IMR-90 (cell line): ENCODE measurements around the gene MTA3. TPM values are rescaled to one million over a fixed set of nuclear protein-coding genes. Genes with fewer than 3 reads are reported as not detected.

Experiments used
- ATAC-seq: fragments of 200-7000 bp; cut with Tn5 transposase; 2 replicates; pipeline ENCODE4 v1.9.1; 2020; ENCODE audit warnings: low read depth, mild to moderate bottlenecking, moderate library complexity
- BruUV-seq: library from RNA; stranded (reverse); fragments of 400-500 nt; replicated peaks from 2 replicates; lab custom pipeline; 2021; lab: Mats Ljungman, UMichigan
- CTCF ChIA-PET: fragments of 300-600 bp; formaldehyde crosslinking; extraction: SDS; loops from one replicate; lab custom pipeline; 2021; ENCODE audit warnings: antibody characterized with exemption; lab: Yijun Ruan, JAX
- POLR2A ChIA-PET: fragments of 300-600 bp; sonication (Branson Sonifier 250); formaldehyde crosslinking; loops from one replicate; lab custom pipeline; 2022; ENCODE audit warnings: antibody characterized with exemption; ENCODE audit not compliant: unreplicated experiment; lab: Charles Lee
- DNase-seq: peaks from one replicate; pipeline ENCODE4 v3.0.0; 2013
- H2AFZ ChIP-seq: replicated peaks from 2 replicates; pipeline ENCODE3; 2013; ENCODE audit warnings: low read length, mild to moderate bottlenecking; ENCODE audit not compliant: poor library complexity
- H2AK5ac ChIP-seq: 2 replicates; pipeline ENCODE4 v1.6.1; 2013; ENCODE audit warnings: low read depth, low read length, inconsistent platforms
- H2AK9ac ChIP-seq: replicated peaks from 2 replicates; pipeline ENCODE3; 2013; ENCODE audit warnings: mild to moderate bottlenecking, low read depth, low read length, moderate library complexity; ENCODE audit not compliant: poor library complexity
- H2BK120ac ChIP-seq: 2 replicates; pipeline ENCODE4 v1.6.1; 2013; ENCODE audit warnings: low read depth, low read length, inconsistent platforms
- H2BK15ac ChIP-seq: 3 replicates; pipeline ENCODE4 v1.6.1; 2013; ENCODE audit warnings: low read depth, low read length, inconsistent platforms
- H2BK20ac ChIP-seq: 2 replicates; pipeline ENCODE4 v1.6.1; 2013; ENCODE audit warnings: low read depth, mild to moderate bottlenecking, inconsistent platforms, low read length, moderate library complexity
- H2BK5ac ChIP-seq: 2 replicates; pipeline ENCODE4 v1.6.1; 2013; ENCODE audit warnings: mild to moderate bottlenecking, low read depth, low read length, inconsistent platforms; ENCODE audit not compliant: poor library complexity, severe bottlenecking
- H3K14ac ChIP-seq: replicated peaks from 2 replicates; pipeline ENCODE4 v1.6.1; 2013; ENCODE audit warnings: low read depth, low read length, inconsistent platforms
- H3K18ac ChIP-seq: 2 replicates; pipeline ENCODE4 v1.6.1; 2013; ENCODE audit warnings: low read depth, low read length, control low read depth
- H3K23ac ChIP-seq: 2 replicates; pipeline ENCODE4 v1.6.1; 2013; ENCODE audit warnings: low read depth, low read length, inconsistent platforms
- H3K27ac ChIP-seq: 2 replicates; pipeline ENCODE4 v1.5.1; 2013; ENCODE audit warnings: mild to moderate bottlenecking, control low read depth, low read length; ENCODE audit not compliant: insufficient read depth
- H3K27me3 ChIP-seq: 2 replicates; pipeline ENCODE4 v1.6.1; 2013; ENCODE audit warnings: low read length; ENCODE audit not compliant: control insufficient read depth, insufficient read depth
- H3K36me3 ChIP-seq: 2 replicates; pipeline ENCODE4 v1.6.1; 2013; ENCODE audit warnings: low read length, mixed read lengths; ENCODE audit not compliant: control insufficient read depth, insufficient read depth
- H3K4ac ChIP-seq: 2 replicates; pipeline ENCODE4 v1.6.1; 2013; ENCODE audit warnings: low read depth, low read length, inconsistent platforms
- H3K4me1 ChIP-seq: 2 replicates; pipeline ENCODE4 v1.6.1; 2013; ENCODE audit warnings: low read length, mixed read lengths; ENCODE audit not compliant: control insufficient read depth, insufficient read depth
- H3K4me2 ChIP-seq: 2 replicates; pipeline ENCODE4 v1.6.1; 2013; ENCODE audit warnings: low read depth, mild to moderate bottlenecking, control low read depth, low read length, moderate library complexity
- H3K4me3 ChIP-seq: 2 replicates; pipeline ENCODE4 v1.5.1; 2013; ENCODE audit warnings: low read depth, mild to moderate bottlenecking, control low read depth, low read length, moderate library complexity; ENCODE audit not compliant: insufficient read depth
- H3K56ac ChIP-seq: 2 replicates; pipeline ENCODE4 v1.6.1; 2013; ENCODE audit warnings: low read length, inconsistent platforms; ENCODE audit not compliant: insufficient read depth; ENCODE audit errors: extremely low read depth
- H3K79me1 ChIP-seq, 2 experiments: 2 replicates each; pipeline ENCODE4 v1.6.1; 2013; ENCODE audit warnings: low read length in 2 of 2, inconsistent platforms in 1 of 2, low read depth in 1 of 2
- H3K9ac ChIP-seq: 2 replicates; pipeline ENCODE4 v1.6.1; 2013; ENCODE audit warnings: low read depth, low read length, control low read depth
- H3K9me1 ChIP-seq: 2 replicates; pipeline ENCODE4 v1.6.1; 2013; ENCODE audit warnings: low read length, inconsistent platforms; ENCODE audit not compliant: insufficient read depth
- H3K9me3 ChIP-seq: 2 replicates; pipeline ENCODE4 v1.6.1; 2013; ENCODE audit warnings: low read length; ENCODE audit not compliant: control insufficient read depth, insufficient read depth
- H4K20me1 ChIP-seq: 2 replicates; pipeline ENCODE4 v1.6.1; 2013; ENCODE audit warnings: low read length, inconsistent platforms; ENCODE audit not compliant: insufficient read depth
- H4K5ac ChIP-seq: 2 replicates; pipeline ENCODE4 v1.6.1; 2013; ENCODE audit warnings: mild to moderate bottlenecking, low read depth, low read length, control low read depth
- H4K8ac ChIP-seq, 2 experiments: 2 replicates each; pipeline ENCODE4 v1.6.1; 2013; ENCODE audit warnings: low read depth in 2 of 2, low read length in 2 of 2, control low read depth in 1 of 2, inconsistent platforms in 1 of 2
- H4K91ac ChIP-seq: 2 replicates; pipeline ENCODE4 v1.6.1; 2013; ENCODE audit warnings: low read depth, low read length, inconsistent platforms; ENCODE audit not compliant: insufficient read depth
- BHLHE40 ChIP-seq: fragments of 150-350 bp; IDR thresholded peaks from 2 replicates; pipeline ENCODE4 v1.6.1; 2016; ENCODE audit warnings: mild to moderate bottlenecking, low read depth, low read length
- CTCF ChIP-seq: conservative IDR thresholded peaks from 2 replicates; pipeline ENCODE4 v1.5.1; 2012; ENCODE audit warnings: mild to moderate bottlenecking, low read depth, low read length, improper control_type of control experiment
- MAZ ChIP-seq: IDR thresholded peaks from 2 replicates; pipeline ENCODE4 v1.6.1; 2012; ENCODE audit warnings: low read depth, mild to moderate bottlenecking, low read length, improper control_type of control experiment, moderate library complexity, borderline replicate concordance
- MXI1 ChIP-seq: IDR thresholded peaks from 2 replicates; pipeline ENCODE4 v1.6.1; 2012; ENCODE audit warnings: low read depth, mild to moderate bottlenecking, low read length, moderate library complexity, borderline replicate concordance
- NFE2L2 ChIP-seq: fragments of 150-350 bp; IDR thresholded peaks from 2 replicates; pipeline ENCODE4 v1.6.1; 2016; ENCODE audit warnings: low read depth, mild to moderate bottlenecking, low read length
- POLR2A ChIP-seq: IDR thresholded peaks from 2 replicates; pipeline ENCODE4 v1.6.1; 2012; ENCODE audit warnings: mild to moderate bottlenecking, low read depth, low read length
- RCOR1 ChIP-seq: IDR thresholded peaks from 2 replicates; pipeline ENCODE4 v1.6.1; 2012; ENCODE audit warnings: mild to moderate bottlenecking, low read length, improper control_type of control experiment; ENCODE audit not compliant: insufficient replicate concordance
- USF2 ChIP-seq: fragments of 150-350 bp; IDR thresholded peaks from 2 replicates; pipeline ENCODE4 v1.6.1; 2017; ENCODE audit warnings: mild to moderate bottlenecking, antibody characterized with exemption, low read length, low read depth
- WGBS, 2 experiments: methylation state at CpG; one replicate each; pipeline versions ENCODE4 v1.1.5 to v1.1.7; 2013; ENCODE audit warnings: missing lambda C conversion rate in 2 of 2; ENCODE audit not compliant: insufficient read length in 1 of 2; ENCODE audit errors: extremely low coverage in 2 of 2; 5-methylcytosine and 5-hydroxymethylcytosine counted together
- dilution Hi-C: fragments of 300-500 bp; cut with HindIII; formaldehyde crosslinking; loops from one replicate; pipeline ENCODE4 v1.14.3; 2018; ENCODE audit warnings: low sequenced_read_pairs; ENCODE audit not compliant: unreplicated experiment
- in situ Hi-C: fragments of 300-500 bp; cut with MboI; formaldehyde crosslinking; loops from 3 replicates; pipeline ENCODE4 v1.14.3; 2019; ENCODE audit warnings: low sequenced_read_pairs, inconsistent platforms, mixed read lengths
- intact Hi-C: fragments of 100-400 bp; cut with micrococcal nuclease; formaldehyde crosslinking; loops from 2 replicates; pipeline ENCODE4 v1.10.0; 2022
- polyA plus RNA-seq, 3 experiments: library from polyadenylated mRNA; depleted of rRNA; stranded (reverse); fragments of >200 nt; gene quantifications; 2 replicates each; pipeline ENCODE4 v1.2.3, GENCODE V29; 2012; ENCODE audit warnings: low replicate concordance in 1 of 3
- total RNA-seq: library from RNA; depleted of rRNA; stranded (reverse); fragments of >200 nt; gene quantifications from 2 replicates; pipeline ENCODE4 v1.2.3, GENCODE V29; 2012

Gene MTA3
- total and polyA plus RNA-seq, 2 of the 4 experiments (the other 2 are of a cell fraction) = 31.9 to 34.3 TPM

DNA sequence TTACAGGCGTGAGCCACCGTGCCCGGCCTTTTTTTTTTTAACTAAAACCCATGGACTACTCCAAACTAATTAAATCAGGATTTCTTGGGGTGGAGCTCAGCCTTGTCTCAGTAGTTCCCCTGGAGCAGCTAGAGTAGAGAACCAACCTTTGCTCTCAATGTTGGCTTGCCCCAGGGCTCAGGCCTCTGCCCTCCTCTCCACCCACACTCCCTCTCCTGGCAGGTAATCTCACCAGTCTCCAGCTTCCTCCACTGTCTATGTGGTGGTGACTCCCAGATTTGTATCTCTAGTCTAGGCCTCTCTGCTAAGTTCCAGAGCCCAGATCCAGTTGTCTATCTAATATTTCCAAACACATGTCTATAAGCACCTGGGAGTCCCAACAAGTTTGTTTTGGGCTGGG is 9.6 kb upstream of the MTA3 start:
- Histone ChIP-seq H3K4me2 (no peak overlapping the region), H3K27ac (no peak overlapping the region), H2BK20ac (no peak overlapping the region), H3K18ac (no peak overlapping the region), H2AK9ac (no peak overlapping the region), H2BK15ac (no peak overlapping the region), H2BK5ac (no peak overlapping the region), H3K9ac (no peak overlapping the region), H3K14ac (no peak overlapping the region), H3K79me1 (no peaks in the 10 kb centered on the region), H4K5ac (no peak overlapping the region), H3K36me3 (no peaks in the 10 kb centered on the region), H2BK120ac (no peak overlapping the region), H3K4me1 (no peaks in the 10 kb centered on the region; the same call in 1 of the 2 replicates), H3K4ac (no peak overlapping the region), H4K20me1 (no peaks in the 10 kb centered on the region), H3K27me3 (peaks cover 11% of the 10 kb centered on the region), H4K91ac (no peak overlapping the region), H3K56ac (no peak overlapping the region), H3K23ac (no peak overlapping the region), H3K4me3 (no peak overlapping the region), H2AK5ac (no peak overlapping the region), H4K8ac (no peak overlapping the region), H3K9me3 (no peaks in the 10 kb centered on the region), H2AFZ (no peak overlapping the region), H3K9me1 (no peaks in the 10 kb centered on the region)
- intact Hi-C loops (no loop called here), dilution Hi-C loops (no loop called here), in situ Hi-C loops (no loop called here)
- ChIA-PET POLR2A (no interaction called here), CTCF (interaction anchor here (0.6 kb wide), 1 partner anchor 17 kb away, joined by 3 read pairs; no protein-coding TSS in a partner anchor)
- ATAC-seq (no peak), DNase-seq (no peak)
- TF ChIP-seq BHLHE40 (no peak), MXI1 (no peak), CTCF (no peak), RCOR1 (no peak), NFE2L2 (no peak), POLR2A (no peak), USF2 (no peak), MAZ (no peak)
- BruUV-seq = no TSS peak
- WGBS, 2 experiments = no CpG with 5 or more reads among the region's 3 CpGs
